ENCODE results near the gene SRY. TPM values are rescaled to one million over a fixed set of nuclear protein-coding genes. Genes with fewer than 3 reads are reported as not detected.
"Not testable (repeated sequence)": the region's sequence is repeated elsewhere in the genome, so short reads cannot be mapped to it uniquely, and the experiment has no call there.

The SRY gene
- not detected for total RNA-seq
- long read RNA-seq: 0 reads

GRCh38 chrY:2787600-2787999 is at the start of gene SRY:
TSS of gene SRY (minus strand) at chrY:2787682. CDS start at chrY:2787603, 79 bp downstream.
- ATAC-seq (no peak), DNase-seq (ENCODE audit: missing footprints) (no peak)
- intact Hi-C loops (cut with DNase I): no loop called here

DNA sequence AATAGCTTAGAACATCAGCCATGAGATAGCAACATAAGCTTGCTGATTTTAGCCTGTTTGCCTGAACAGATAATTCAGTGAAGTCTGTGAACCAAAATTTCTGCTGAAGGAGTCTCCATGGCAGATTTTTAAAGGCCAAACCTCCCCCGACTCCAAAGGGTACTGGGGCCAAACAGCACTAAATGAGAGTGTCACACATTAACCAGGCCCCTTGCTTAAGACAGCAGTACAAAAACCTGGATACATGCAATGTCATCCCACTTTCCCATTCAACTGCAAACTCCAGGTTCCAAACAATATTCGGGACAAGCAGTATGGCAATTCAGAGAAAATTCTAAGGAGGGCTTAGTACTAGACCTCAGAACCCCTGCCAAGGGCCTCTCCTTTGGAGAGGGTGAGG is 49.6 kb upstream of the SRY start:
- no peak for ATAC-seq
- no peak for DNase-seq (ENCODE audit: missing footprints)
- intact Hi-C loops (cut with DNase I): no loop called here

- ATAC-seq (no peak), DNase-seq (ENCODE audit: missing footprints) (no peak)
- intact Hi-C loops (cut with DNase I): no loop called here
Observed at GRCh38 chrY:2835230-2835629, 47.7 kb upstream of the SRY start.

GRCh38 chrY:2828497-2828896 is 41.0 kb upstream of the SRY start:
- DNase-seq (ENCODE audit: missing footprints): no peak
- ATAC-seq: no peak

GRCh38 chrY:2824471-2824870 is 37.0 kb upstream of the SRY start:
- DNase-seq (ENCODE audit: missing footprints) (no peak), ATAC-seq (no peak)
- intact Hi-C loops (cut with DNase I): no loop called here

More at GRCh38 chrY:2828497-2828896, 41.0 kb upstream of the SRY start:
- intact Hi-C loops (cut with DNase I): no loop called here

DNA sequence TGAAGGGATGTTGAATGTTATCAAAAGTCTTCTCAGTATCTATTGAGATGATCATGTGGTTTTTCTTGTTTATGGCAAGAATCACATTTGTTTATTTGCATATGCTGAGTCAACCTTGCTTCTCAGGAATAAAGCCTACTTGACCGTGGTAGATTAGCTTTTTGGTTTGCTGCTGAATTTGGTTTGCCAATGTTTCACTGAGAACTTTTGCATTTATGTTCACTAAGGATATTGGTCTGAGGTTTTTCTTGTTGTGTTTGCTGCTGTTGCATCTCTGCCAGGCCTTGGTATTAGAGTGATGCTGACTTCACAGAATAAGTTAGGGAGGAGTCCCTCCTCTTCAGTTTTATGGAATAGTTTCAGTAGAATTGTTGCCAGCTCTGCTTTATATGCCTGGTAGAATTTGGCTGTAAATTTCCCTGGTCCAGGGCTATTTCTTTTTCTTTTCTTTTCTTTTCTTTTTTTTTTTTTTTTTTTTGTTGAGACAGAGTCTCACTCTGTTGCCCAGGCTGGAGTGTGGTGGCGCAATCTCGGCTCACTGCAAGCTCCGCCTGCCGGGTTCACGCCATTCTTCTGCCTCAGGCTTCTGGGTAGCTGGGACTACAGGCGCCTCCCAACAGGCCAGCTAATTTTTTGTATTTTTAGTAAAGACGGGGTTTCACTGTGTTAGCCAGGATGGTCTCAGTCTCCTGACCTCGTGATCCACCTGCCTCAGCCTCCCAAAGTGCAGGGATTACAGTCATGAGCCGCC is 29.8 kb upstream of the SRY start:
- ATAC-seq; intact Hi-C loops (cut with DNase I); DNase-seq (ENCODE audit: missing footprints): not testable (repeated sequence)

DNA sequence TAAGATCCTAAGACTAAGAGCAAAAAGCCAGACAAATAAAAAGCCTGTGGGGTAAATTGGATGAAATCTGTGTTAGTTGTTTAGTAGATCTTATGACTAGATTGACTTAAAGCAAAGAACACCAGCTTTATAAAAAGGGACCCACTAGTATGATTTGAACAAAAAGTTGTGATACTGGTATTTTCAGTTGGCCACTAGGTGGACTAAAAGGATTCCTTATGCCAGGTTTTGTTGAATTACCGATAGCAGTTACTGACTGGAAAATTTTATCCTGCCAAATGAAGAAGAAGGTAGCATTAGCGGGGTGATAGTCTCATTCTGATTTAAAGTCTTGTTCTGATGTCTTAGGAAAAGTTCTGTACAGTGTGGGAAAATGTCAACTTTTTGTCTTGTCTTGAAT is 12.8 kb upstream of the SRY start:
- intact Hi-C loops (cut with DNase I): no loop called here
- no peak for DNase-seq (ENCODE audit: missing footprints)
- ATAC-seq: no peak

- ATAC-seq (no peak), DNase-seq (ENCODE audit: missing footprints) (no peak)
- intact Hi-C loops (cut with DNase I): no loop called here
Observed at GRCh38 chrY:2797991-2798390, 10.5 kb upstream of the SRY start.

DNA sequence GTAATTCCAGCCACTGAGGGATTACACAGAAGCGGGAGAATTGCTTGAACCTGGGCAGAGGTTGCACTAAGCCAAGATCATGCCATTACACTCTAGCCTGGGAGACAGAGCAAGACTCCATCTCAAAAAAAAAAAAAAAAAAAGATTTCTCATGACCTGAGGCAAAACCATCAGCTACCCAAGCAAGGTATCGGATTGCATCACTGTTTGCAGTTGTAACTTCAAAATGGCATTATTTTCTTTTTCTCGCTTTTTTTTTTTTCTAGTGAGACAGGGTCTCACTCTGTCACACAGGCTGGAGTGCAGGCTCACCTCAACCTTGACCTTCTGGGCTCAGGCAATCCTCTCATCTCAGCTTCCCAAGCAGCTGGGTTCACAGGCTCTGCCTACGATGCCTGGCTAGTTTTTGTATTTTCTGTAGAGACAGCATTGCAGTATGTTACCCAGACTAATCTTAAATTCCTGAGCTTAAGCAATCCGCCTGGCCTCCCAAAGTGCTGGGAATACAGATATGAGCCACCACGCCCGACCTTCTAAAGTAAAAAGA is 9.6 kb upstream of the SRY start:
- DNase-seq (ENCODE audit: missing footprints) (no peak), ATAC-seq (no peak)
- intact Hi-C loops (cut with DNase I): no loop called here

- intact Hi-C loops (cut with DNase I): no loop called here
- no peak for ATAC-seq
- no peak for DNase-seq (ENCODE audit: missing footprints)
Observed at GRCh38 chrY:2789756-2790155, 2.3 kb upstream of the SRY start.

DNA sequence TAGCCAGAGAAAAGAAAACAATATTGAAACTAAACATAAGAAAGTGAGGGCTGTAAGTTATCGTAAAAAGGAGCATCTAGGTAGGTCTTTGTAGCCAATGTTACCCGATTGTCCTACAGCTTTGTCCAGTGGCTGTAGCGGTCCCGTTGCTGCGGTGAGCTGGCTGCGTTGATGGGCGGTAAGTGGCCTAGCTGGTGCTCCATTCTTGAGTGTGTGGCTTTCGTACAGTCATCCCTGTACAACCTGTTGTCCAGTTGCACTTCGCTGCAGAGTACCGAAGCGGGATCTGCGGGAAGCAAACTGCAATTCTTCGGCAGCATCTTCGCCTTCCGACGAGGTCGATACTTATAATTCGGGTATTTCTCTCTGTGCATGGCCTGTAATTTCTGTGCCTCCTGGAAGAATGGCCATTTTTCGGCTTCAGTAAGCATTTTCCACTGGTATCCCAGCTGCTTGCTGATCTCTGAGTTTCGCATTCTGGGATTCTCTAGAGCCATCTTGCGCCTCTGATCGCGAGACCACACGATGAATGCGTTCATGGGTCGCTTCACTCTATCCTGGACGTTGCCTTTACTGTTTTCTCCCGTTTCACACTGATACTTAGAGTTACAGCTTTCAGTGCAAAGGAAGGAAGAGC is 488 bp downstream of the SRY start:
- intact Hi-C loops (cut with DNase I): no loop called here
- no peak for ATAC-seq
- no peak for DNase-seq (ENCODE audit: missing footprints)

Other genes starting within 250 kb of the SRY start
- 194 TPM for gene RPS4Y1, start 53.9 kb upstream of the SRY start, total RNA-seq
- gene ZFY, start 147.7 kb upstream of the SRY start, total RNA-seq: 12.2 TPM